Neural progenitor cell (in vitro differentiated cells): ENCODE results near the gene NALCN.

Experiments
- EZH2 ChIP-seq: fragments of 200-600 bp; sonication (generic); IDR thresholded peaks from 2 replicates; pipeline ENCODE4 v1.6.1; 2017; ENCODE audit warnings: antibody characterized with exemption, mild to moderate bottlenecking, moderate library complexity
- TF ChIP-seq, protein P1 (sequence below): fragments of 200-600 bp; sonication (generic); IDR thresholded peaks from 2 replicates; pipeline ENCODE4 v1.5.1; 2017; ENCODE audit warnings: antibody characterized with exemption, mild to moderate bottlenecking

DNA sequence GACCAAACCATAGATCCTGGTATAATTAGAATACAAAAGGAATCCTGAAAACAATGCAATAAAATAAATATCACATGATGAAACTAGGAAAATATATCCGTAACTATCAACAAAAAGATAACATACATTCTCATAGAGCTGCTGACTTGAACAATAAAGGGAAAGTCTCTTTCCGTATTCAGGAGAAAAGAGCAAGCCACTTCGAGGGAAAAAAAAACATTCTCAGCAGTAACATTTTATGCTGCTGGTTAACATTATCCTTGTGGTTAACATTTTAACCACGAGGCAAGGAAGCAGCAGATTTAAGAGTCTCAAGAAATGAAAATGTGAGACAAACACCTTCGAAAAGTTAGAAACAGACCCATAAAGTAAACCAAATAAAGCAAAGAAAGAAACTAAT, 25.8 kb downstream of the NALCN start:
- TF ChIP-seq, protein P1, sequence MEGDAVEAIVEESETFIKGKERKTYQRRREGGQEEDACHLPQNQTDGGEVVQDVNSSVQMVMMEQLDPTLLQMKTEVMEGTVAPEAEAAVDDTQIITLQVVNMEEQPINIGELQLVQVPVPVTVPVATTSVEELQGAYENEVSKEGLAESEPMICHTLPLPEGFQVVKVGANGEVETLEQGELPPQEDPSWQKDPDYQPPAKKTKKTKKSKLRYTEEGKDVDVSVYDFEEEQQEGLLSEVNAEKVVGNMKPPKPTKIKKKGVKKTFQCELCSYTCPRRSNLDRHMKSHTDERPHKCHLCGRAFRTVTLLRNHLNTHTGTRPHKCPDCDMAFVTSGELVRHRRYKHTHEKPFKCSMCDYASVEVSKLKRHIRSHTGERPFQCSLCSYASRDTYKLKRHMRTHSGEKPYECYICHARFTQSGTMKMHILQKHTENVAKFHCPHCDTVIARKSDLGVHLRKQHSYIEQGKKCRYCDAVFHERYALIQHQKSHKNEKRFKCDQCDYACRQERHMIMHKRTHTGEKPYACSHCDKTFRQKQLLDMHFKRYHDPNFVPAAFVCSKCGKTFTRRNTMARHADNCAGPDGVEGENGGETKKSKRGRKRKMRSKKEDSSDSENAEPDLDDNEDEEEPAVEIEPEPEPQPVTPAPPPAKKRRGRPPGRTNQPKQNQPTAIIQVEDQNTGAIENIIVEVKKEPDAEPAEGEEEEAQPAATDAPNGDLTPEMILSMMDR, result no peak
- no peak for TF ChIP-seq EZH2
